ENCODE measurements around the gene LSR.
"Not testable (repeated sequence)": the region's sequence is repeated elsewhere in the genome, so short reads cannot be mapped to it uniquely, and the experiment has no call there.

The LSR gene

DNA sequence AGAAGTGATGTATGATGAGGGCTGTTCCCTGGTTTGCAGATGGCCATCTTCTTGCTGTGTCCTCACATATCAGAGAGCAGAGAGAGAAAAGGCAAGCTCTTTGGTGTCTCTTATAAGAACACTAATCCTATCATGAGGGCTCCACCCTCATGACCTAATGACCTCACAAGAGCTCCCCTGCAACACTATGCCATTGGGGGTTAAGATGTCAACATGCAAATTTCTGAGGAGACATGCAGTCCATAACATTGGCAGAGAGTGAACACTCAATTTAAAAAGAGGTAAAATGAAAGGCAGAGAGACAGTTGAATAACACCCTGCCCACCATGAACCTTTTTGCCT, 31.2 kb upstream of the LSR start:
- DNase-seq (ENCODE audit: low spot score) = no peak

DNA sequence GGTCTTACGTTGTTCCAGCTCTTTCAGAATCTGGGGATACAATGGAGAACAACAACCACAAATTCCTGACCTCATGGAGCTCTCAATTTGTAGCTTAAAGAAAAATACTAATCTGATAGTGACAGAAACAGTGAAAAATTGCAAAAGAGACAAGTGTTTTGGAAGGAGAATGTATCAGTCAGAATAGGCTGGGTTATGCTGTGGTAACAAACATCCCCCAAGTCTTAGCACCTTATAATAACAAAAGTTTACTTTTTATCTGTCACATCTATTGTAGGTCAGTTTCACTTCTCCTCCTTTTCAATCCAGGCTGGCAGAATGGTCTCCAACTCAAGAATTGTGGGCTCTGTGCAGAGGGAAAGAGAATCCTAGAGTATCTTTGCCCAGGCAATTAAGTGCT, 29.8 kb upstream of the LSR start:
- no peak for DNase-seq (ENCODE audit: low spot score)

DNA sequence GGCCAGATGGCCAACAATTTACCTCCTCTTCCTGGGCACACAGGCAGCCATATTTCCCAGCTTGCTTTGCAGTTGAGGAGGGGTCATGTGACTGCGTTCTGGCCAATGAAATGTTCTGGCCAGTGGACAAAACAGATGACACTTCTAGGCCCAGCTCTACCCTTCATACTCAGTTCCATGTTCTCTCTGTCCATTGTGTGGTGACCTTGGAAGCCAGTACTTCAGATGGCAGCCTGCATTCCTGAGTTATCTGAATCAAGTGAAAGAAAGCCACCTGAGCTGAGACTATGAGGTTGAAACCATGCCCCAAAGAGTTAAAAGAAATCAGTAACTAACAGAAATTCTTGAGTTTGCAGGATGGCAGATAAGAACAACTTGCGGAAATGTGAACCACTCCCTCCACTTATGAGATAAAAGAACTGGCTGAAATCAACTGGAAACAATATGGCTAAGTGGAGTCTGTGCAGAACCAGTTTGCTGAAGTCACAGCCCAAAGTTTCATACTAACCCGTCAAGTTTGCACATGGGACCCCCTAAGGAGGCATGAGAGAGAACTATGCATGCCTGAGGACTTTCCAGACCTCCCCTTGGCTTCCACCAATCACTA, 28.4 kb upstream of the LSR start:
- no peak for DNase-seq (ENCODE audit: low spot score)

DNA sequence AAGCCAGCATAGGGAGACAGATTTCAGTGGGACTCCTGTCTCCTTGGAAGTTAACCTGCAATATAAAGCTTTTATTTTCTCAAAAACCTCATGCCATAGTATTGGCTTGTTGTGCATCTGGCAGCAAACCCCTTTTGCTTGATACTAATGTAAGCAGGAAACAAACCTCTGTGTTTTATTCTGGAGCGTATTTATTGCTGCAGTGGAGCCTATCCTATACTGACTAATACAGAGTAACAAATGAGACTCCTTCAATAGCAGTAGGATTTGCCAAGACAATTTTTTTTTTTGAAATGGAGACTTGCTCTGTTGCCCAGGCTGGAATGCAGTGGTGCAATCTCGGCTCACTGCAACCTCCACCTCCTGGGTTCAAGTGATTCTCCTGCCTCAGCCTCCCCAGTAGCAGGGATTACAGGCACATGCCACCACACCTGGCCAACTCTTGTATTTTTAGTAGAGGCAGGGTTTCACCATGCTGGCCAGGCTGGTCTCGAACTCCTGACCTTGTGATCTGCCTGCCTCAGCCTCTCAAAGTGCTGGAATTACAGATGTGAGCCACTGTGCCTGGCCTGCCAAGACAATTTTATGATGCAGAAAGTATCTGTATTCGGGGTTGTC, 27.7 kb upstream of the LSR start:
- not testable (repeated sequence) for DNase-seq (ENCODE audit: low spot score)

DNA sequence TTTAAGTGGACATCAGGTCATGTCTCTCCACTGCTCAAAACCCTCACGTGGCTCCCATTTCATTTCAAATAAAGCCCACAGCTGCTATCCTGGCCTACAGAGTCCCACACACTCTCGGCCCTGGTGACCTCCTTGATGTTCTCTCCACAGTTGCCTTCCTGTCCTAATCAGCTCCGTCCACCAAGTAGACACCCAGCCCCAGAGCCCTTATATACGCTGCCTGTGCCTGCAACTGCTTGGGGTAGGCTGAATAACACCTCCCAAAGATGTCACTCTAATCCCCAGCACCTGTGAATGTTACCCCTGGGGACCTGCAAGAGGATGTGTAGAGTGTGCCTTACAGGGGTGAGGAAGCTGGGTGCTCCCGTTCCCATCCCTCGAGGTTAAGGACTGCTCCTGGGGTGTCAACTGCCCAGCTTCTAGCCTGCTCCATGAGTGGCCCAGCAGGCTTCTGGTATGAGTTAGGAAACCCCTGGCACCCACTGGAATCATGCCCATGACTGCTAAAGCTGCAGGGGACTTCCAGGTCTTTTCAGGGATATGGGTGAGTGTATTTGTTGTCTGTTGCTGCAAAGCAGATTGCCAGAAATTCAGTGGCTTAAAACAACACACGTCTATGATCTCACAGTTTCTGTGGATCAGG, 26.3 kb upstream of the LSR start:
- no peak for DNase-seq (ENCODE audit: low spot score)

DNA sequence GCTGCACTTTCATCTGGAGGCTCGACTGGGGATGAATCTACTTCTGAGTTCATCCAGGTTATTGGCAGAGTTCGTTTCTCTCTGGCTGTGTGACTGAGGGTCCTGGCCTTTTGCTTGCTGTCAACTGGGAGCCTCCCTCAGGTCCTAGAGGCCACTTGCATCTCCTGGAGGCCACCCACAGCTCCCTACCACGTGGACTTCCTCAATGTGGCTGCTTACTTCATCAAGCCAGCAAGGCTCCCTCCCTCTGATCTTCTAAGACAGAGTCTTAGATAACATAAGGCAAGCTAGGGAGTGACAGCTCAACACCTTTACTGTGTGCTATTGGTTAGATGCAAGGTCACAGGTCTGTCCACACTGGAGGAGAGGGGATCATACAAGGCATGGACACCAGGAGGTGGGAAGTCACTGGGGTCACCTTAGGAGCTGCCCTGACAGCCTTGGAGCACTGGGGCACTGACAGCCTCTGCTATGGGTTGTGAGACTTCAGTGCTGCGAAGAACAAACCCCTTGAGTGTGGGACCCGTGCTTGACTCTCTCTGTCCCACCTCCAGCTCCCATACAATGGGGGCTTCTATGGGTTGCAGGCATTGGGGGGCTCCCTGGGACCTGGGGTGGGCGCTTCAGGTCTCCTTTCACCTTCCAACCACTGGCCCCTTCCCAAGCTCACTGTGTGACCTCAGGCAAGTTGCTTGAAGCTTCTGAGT, 25.6 kb upstream of the LSR start:
- no peak for DNase-seq (ENCODE audit: low spot score)

DNA sequence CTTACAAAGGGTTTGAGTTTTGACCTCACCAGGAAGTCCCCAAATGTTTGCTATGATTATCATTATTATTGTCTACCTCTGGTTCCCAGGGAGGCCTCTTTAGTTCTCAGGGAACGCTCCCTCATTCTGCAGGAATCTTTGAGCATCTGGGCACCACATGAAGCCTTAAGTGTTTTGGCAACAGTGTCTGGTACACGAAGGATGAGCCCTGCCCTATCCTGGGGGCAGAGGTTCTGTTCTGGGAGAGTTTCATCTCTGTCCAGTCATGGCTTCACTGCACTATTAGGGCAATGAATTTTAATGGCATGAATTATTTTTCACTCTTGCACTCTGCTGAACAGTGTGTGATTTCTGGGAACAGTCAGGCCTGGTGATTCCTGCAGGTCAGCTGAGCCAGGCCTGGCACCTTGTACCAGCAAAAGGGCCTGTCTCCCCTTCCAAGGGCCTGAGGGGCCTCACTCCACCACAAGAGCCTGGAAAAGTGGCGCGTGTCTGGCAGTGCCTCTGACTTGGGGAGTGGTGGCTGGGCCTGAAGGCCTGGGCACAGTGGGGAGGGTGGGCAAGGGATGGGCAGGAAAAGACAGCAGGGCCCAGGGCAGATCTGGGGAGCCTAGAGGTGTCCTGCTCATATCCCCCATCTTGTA, 24.8 kb upstream of the LSR start:
- DNase-seq (ENCODE audit: low spot score) = no peak

DNA sequence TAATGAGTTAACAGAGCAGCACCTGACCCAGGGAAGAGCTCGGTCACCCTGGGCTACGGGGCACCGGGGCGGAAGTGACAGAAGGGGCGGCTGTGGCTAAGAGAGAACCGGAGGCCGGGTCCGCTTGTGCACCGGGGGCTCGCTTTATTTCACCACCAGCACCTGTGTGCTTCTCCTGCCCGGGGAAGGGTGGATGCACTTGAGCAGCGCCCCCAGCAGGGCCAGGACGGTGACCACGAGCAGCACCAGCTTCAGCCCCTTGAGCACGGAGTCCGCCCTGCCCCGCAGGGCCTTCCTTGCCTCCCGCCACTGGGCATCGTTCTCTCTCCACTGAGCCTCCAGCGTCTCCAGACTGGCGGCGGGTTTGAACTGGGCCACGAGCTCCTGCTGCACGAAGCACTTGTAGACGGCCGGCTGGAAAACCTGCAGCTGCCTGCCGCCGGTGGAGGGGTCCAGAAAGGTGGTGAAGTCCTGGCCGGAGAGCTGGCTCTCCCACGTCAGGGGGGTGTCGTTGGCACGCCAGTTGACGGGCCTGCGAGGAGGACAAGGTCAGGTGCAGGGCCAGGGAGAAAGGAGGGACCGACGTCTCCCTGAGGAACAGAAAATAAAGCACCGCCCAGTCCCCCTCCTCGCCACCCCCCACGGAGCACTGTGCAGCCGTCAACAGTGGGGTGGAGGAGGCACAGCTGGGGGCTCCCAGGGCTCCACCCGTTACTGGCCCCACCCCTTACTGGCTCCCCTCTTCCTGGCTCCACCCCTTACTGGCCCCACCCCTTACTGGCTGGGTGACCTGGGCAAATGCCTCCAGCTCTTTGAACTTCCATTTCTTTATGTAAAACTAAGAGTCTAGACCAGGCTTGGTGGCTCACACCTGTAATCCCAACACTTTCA, 23.9 kb upstream of the LSR start:
- no peak for DNase-seq (ENCODE audit: low spot score)

DNA sequence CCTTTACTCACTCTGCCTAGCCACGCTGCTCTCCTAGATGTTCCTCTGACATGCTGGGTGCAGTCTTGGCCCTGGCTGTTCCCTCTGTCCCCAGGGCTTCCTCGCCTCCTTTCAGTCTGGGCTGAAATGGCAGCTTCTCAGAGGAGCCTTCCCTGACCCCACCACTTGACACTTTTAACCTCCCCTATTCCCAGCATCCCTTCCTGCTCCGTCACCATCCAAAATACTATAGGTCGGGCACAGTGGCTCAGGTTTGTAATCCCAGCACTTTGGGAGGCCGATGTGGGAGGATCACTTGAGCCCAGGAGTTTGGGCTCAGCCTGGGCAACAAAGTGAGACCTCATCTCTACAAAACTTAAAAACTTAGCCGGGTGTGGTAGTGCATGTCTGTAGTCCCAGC, 22.9 kb upstream of the LSR start:
- no peak for DNase-seq (ENCODE audit: low spot score)

DNA sequence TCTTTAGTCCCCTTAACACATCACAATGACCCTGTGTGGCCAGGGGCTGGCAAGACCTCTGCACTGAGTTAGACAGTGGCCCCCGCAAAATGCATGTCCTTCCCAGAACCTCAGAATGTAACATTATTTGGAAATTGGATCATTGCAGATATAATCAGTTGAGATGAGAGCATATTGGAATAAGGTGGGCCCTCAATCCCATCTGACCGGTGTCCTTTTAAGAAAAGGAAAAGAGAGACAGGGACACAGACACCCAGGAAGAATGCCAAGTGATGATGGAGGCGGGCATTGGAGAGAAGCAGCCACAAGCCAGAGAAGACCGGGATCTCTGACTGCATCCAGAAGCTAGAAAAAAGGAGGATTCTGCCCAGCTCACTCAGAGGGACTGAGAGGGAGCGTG, 22.1 kb upstream of the LSR start:
- DNase-seq (ENCODE audit: low spot score) = no peak

DNA sequence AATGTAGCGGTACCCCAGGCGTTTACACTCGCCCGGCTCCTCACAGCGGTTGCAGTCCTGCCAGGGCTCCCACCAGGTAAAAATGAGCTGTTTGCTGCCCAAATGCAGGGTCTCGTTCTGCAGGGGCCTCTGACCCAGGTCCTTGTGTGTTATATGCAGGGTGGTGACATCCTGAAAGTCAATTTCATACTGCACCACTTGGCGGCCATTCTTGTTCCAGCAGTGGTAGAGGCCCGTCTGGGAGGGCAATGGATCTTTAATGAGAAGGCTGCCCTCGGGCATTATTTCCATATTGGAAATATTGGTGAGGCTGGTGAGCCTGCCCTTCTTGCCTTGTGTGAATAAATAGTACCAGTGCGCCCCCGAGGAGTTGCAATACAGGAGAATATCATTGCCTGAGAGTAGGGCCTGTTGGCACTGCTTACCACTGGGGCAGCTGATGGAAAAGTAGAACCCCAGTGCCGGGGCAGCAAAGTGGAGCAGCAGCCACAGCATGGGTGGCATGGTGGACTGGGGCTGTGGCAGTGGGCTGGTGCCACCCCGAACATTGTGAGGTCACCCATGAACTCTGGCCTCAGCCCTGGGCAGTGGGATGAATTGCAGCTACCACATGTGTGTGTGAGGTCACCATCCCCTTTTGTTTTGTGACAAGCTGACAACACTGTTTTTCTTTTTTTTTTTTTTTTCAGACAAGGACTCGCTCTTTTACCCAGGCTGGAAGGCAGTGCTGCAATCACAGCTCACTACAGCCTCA, 20.4 kb upstream of the LSR start, which contains the start of gene FAM187B:
TSS of gene FAM187B (minus strand) at position 563 of the 754 bp plus-strand sequence. CDS start at position 504, 59 bp downstream.
- DNase-seq (ENCODE audit: low spot score) = no peak

DNA sequence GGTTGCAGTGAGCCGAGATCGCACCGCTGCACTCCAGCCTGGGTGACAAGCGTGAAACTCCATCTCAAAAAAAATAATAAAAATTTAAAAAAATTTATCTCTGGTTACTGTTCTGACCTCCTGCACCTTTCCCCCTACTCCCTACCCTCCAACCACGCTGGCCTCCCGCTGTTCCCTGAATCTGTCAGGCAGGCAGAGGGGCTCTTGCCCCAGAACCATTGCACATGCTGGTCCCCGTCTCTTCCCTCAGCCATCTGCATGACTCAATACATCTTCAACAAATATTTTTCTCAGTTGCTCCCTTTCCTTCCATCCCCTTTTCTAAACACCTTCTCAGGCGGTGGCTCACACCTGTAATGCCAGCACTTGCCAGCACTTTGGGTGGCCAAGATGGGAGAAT, 19.2 kb upstream of the LSR start:
- no peak for DNase-seq (ENCODE audit: low spot score)

DNA sequence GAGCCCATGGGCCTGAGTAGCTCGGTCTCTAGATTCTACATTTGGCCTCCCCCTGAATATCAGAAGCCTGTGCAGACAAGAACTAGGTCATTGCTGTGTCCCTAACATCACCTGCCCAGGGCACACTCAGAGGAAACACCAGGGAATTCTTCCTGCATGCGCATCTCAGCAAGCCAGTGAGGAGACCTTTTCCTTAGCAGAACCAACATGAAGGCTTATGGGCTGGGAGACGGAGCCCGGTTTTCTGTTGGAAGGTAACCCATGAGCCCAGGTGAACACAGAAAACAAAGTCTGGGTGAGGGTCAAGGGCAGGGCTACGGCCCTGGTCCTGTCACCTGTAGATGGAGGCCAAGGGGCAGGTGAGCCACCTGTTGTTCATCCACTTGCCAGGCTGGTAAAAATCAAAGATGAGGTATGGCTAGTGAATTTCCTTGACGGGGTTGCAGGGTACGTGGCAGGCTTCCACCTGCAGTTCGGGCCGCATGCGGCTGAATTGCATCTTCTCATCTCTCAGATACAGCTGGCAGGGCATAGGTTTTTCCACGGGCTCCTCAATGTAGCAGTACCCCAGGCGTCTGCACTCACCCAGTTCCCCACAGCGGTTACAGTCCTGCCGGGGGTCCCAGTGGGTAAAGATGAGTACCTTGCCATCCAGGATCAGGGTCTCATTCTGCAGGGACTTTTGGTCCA, 16.7 kb upstream of the LSR start:
- no peak for DNase-seq (ENCODE audit: low spot score)

DNA sequence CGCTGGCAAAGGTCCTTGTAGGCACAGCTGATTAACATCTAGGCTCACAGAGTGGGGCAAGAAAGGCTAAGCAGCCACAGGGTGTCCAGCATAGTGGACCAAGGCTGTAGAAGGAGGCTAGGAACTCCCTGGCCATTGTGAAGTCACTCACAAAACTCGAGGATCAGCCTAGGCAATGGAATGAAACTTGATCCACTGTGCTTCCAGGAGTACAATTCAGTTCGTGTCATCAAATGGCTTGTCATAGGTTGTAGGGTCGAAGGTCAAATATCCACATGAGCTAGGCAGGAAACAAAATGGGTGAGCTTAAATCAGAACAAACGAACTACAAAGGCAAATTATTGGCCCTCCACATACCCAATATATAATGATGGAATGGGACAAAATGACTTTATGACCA, 15.9 kb upstream of the LSR start:
- no peak for DNase-seq (ENCODE audit: low spot score)

DNA sequence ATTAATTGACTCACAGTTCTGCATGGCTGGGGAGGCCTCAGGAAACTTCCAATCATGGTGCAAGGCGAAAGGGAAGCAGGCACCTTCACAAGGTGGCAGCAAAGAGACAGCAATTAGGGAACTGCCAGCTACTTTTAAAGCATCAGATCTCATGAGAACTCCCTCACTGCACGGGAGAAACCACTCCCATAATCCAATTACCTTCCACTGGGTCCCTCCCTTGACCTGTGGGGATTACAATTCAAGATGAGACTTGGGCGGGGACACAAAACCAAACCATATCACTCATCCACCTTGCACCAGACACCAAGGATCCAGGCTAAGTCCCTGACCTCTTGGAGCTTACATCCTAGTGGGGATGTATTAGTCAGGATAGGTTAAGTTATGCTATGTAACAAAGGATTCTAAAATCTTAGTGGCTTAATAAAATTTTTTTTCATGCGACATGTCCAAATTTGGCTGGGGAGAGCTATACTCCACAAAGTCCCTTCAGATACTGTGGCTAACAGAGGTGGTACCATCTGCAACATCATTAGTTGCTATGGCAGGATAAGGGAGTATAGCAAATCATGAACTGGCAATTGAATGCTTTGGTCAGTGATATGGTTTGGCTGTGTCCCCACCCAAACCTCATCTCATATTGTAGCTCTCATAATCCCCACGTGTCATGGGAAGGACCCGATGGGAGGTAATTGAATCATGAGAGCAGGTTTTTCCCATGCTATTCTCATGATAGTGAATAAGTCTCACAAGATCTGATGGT, 12.0 kb upstream of the LSR start:
- no peak for DNase-seq (ENCODE audit: low spot score)

DNA sequence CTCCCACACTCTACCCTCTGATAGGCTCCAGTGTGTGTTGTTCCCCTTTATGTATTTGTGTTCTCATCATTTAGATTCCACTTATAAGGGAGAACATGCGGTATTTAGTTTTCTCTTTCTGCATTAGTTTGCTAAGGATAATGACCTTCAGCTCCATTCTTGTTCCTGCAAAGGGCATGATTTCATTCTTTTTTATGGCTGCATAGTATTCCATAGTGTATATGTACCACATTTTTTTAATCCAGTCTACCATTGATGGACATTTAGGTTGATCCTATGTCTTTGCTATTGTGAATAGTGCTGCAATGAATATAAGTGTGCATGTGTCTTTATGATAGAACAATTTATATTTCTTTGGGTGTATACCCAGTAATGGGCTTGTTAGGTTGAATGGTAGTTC, 9.2 kb upstream of the LSR start:
- DNase-seq (ENCODE audit: low spot score) = not testable (repeated sequence)

DNA sequence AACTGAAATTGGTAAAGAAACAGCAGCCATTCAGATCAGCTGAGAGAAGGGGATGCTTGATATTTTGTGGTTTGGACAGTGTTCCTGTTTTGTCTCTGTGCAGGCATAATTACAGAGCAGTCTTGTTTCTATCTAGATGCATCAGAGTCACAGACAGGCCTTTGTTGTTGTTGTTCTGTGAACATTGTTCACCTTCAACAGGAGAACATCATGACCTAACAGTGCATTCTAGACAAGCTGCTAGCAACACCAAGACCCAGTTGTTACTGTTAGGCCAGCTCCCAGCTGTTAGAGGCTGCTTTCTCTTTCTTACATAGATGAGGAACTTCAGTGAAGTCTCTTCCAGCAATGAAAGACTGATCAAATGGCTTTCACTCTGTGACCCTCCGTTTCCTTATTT, 8.5 kb upstream of the LSR start:
- no peak for DNase-seq (ENCODE audit: low spot score)

DNA sequence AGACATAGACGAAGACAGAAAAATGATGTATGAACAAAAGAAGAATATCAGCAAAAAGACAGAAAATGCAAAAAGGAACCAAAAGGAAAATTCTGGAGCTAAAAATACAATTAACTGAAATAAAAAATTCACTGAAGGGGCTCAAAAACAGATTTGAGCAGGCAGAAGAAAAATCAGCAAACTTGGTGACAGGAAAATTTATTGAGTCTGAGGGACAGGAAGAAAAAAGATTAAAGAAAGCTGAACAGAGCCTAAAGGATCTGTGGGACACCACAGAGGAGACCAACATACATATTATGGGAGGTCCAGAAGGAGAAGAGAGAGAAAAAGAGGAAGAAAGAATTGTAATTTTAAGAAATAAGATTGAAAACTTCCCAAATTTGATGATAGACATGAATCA, 7.4 kb upstream of the LSR start:
- DNase-seq (ENCODE audit: low spot score) = no peak

DNA sequence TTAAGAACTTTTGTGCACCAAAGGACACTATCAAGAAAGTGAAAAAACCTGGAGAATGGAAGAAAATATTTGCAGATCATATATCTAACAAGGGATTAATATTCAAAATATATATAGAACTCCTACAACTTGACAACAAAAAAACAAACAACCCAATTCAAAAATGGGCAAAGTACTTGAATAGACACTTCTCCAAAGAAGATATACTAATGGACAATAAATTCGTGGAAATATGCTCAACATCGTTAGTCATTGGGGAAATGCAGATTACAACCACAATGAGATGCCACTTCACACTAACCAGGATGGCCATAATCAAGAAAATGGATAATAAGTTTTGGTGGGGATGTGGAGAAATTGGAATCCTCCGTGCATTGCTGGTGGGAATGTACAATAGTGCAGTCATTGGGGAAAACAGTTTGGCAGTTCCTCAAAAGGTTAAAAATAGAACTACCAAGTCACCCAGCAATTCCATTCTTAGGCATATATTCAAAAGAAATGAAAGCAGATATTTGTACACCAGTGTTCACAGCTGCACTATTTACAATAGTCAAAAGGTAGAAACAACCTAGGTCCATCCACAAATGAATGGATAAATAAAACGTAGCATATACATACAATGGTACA, 2.2 kb upstream of the LSR start:
- no peak for DNase-seq (ENCODE audit: low spot score)

Measured in D341Med (cell line).